Parathyroid adenoma (tissue), 2 donors: ENCODE data around the gene DNM1.

Experiments
- H2AFZ ChIP-seq: fragments of 300-600 bp; sonication (generic); one replicate; pipeline ENCODE4 v1.7.0; 2017; ENCODE audit warnings: antibody characterized with exemption, mild to moderate bottlenecking
- H3K27ac ChIP-seq: fragments of 300-600 bp; sonication (generic); one replicate; pipeline ENCODE4 v1.7.0; 2017
- H3K27me3 ChIP-seq: fragments of 300-600 bp; sonication (generic); one replicate; pipeline ENCODE4 v1.7.0; 2017; ENCODE audit warnings: low read length; ENCODE audit not compliant: control insufficient read depth, insufficient read depth
- H3K36me3 ChIP-seq: fragments of 300-600 bp; sonication (generic); one replicate; pipeline ENCODE4 v1.7.0; 2017; ENCODE audit warnings: low read length; ENCODE audit not compliant: control insufficient read depth, insufficient read depth
- H3K4me1 ChIP-seq: fragments of 300-600 bp; sonication (generic); one replicate; pipeline ENCODE4 v1.7.0; 2017; ENCODE audit warnings: control low read depth
- H3K4me2 ChIP-seq: fragments of 300-600 bp; sonication (generic); one replicate; pipeline ENCODE4 v1.7.0; 2017; ENCODE audit warnings: low read length
- H3K4me3 ChIP-seq: fragments of 300-600 bp; sonication (generic); one replicate; pipeline ENCODE4 v1.7.0; 2017; ENCODE audit warnings: low read depth, low read length
- H3K79me2 ChIP-seq: fragments of 300-600 bp; sonication (generic); one replicate; pipeline ENCODE4 v1.7.0; 2017; ENCODE audit warnings: control low read depth
- H3K9ac ChIP-seq: fragments of 300-600 bp; sonication (generic); one replicate; pipeline ENCODE4 v1.7.0; 2017; ENCODE audit warnings: mild to moderate bottlenecking
- H3K9me3 ChIP-seq: fragments of 300-600 bp; sonication (generic); one replicate; pipeline ENCODE4 v1.7.0; 2017; ENCODE audit warnings: low read length; ENCODE audit not compliant: control insufficient read depth
- CTCF ChIP-seq: fragments of 300-600 bp; sonication (generic); IDR thresholded peaks from one replicate; pipeline ENCODE4 v1.7.0; 2017; ENCODE audit warnings: antibody characterized with exemption, mild to moderate bottlenecking
- donor health status: primary hyperparathyroidism.

DNM1 gene

GRCh38 chr9:128175102-128175563 is 28.0 kb upstream of the DNM1 start:
- no peak overlapping the region for H3K27ac ChIP-seq

GRCh38 chr9:128175726-128176125 is 27.5 kb upstream of the DNM1 start:
- Histone ChIP-seq H3K4me2 (no peak overlapping the region), H3K4me3 (no peak overlapping the region), H3K27me3 (no peaks in the 10 kb centered on the region), H3K36me3 (no peaks in the 10 kb centered on the region), H3K79me2 (no peaks in the 10 kb centered on the region), H3K27ac (no peak overlapping the region), H2AFZ (no peak overlapping the region), H3K9me3 (no peaks in the 10 kb centered on the region), H3K4me1 (no peaks in the 10 kb centered on the region), H3K9ac (no peak overlapping the region)
- no peak for TF ChIP-seq CTCF

More at GRCh38 chr9:128175102-128175563, 28.0 kb upstream of the DNM1 start:
- peak overlapping the region; percentile 6 for H3K9ac ChIP-seq
- H3K79me2 ChIP-seq, result no peaks in the 10 kb centered on the region
- H3K36me3 ChIP-seq, result no peaks in the 10 kb centered on the region
- H3K4me1 ChIP-seq, result no peaks in the 10 kb centered on the region
- no peak for TF ChIP-seq CTCF
- H2AFZ ChIP-seq, result no peak overlapping the region
- no peaks in the 10 kb centered on the region for H3K9me3 ChIP-seq
- H3K27me3 ChIP-seq, result no peaks in the 10 kb centered on the region
- H3K4me3 ChIP-seq, result no peak overlapping the region
- H3K4me2 ChIP-seq, result no peak overlapping the region

- Histone ChIP-seq H3K4me2 (no peak overlapping the region), H3K27me3 (no peaks in the 10 kb centered on the region), H3K36me3 (no peaks in the 10 kb centered on the region), H3K9me3 (no peaks in the 10 kb centered on the region), H3K27ac (no peak overlapping the region), H3K79me2 (no peaks in the 10 kb centered on the region), H3K4me1 (no peaks in the 10 kb centered on the region), H2AFZ (no peak overlapping the region), H3K9ac (no peak overlapping the region), H3K4me3 (no peak overlapping the region)
- no peak for TF ChIP-seq CTCF
Measured at GRCh38 chr9:128178806-128179431, 24.3 kb upstream of the DNM1 start.

DNA sequence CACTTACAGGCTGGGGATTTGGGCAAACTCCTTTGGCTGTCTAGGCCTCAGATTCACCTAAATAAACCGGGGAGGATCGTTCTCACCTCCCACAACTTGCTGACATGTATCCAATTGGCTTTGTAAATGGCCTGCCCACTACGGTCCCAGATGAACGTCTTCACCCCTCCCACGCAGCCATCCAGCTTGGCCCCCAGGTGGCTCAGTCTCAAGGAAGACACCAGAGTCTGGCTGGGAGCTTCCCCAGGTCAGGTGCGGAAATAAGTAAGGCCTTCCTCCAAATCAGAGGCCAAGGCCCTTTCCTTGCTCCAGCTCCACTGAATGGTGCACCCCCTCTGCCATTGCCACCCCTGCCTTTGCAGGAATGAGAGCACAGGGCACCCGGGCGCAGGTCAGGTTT is 23.2 kb upstream of the DNM1 start:
- H3K79me2 ChIP-seq, result no peaks in the 10 kb centered on the region
- H3K36me3 ChIP-seq, result no peaks in the 10 kb centered on the region
- no peaks in the 10 kb centered on the region for H3K27me3 ChIP-seq
- H3K27ac ChIP-seq, result no peak overlapping the region
- no peaks in the 10 kb centered on the region for H3K9me3 ChIP-seq
- no peak overlapping the region for H3K9ac ChIP-seq
- no peak overlapping the region for H2AFZ ChIP-seq
- TF ChIP-seq CTCF, result no peak
- H3K4me1 ChIP-seq, result no peaks in the 10 kb centered on the region
- H3K4me2 ChIP-seq, result no peak overlapping the region
- no peak overlapping the region for H3K4me3 ChIP-seq

DNA sequence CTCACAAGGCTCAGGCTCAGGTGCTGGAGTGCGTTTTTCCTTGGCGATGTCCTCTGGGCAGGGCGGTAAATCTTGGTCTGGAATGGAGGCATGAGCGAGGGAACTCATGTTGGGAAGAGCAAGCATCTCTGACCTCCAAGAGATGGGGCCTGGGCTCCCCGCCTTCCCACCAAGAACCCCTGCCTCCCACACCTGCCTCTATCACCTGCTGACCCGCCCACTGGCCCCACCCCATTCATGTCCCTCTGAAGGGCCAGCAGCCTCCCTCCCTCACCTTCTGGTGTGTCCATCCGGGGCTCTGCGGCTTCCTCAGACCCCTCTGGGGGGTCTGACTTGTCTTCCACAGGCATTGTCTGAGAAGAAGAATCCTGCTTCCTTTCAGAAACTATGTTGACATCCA is 22.7 kb upstream of the DNM1 start:
- Histone ChIP-seq H3K9ac (no peak overlapping the region), H3K36me3 (no peaks in the 10 kb centered on the region), H3K27ac (no peak overlapping the region), H2AFZ (no peak overlapping the region), H3K4me2 (no peak overlapping the region), H3K4me3 (no peak overlapping the region), H3K4me1 (no peaks in the 10 kb centered on the region), H3K79me2 (no peaks in the 10 kb centered on the region), H3K27me3 (no peaks in the 10 kb centered on the region), H3K9me3 (no peaks in the 10 kb centered on the region)
- TF ChIP-seq CTCF, result no peak
